H9 (cell line): Measurements from ENCODE around the gene ARHGEF33. TPM values are rescaled to one million over a fixed set of nuclear protein-coding genes. Genes with fewer than 3 reads are reported as not detected.

ENCODE experiments used
- DNase-seq: peaks from one replicate; pipeline ENCODE4 v3.0.0-alpha.2; 2017
- H2AFZ ChIP-seq: one replicate; pipeline ENCODE4 v1.6.1; 2013; ENCODE audit warnings: mild to moderate bottlenecking, low read length, control low read depth, moderate library complexity
- H2AK5ac ChIP-seq: 2 replicates; pipeline ENCODE4 v1.6.1; 2013; ENCODE audit warnings: low read length, control low read depth, mixed read lengths; ENCODE audit not compliant: insufficient read length
- H2BK120ac ChIP-seq: one replicate; pipeline ENCODE4 v1.6.1; 2013; ENCODE audit warnings: low read depth, mild to moderate bottlenecking, low read length, control low read depth, inconsistent platforms; ENCODE audit not compliant: poor library complexity, severe bottlenecking
- H2BK12ac ChIP-seq: 2 replicates; pipeline ENCODE4 v1.6.1; 2013; ENCODE audit warnings: low read length, control low read depth, mixed read lengths, low read depth; ENCODE audit not compliant: insufficient read length
- H2BK15ac ChIP-seq: 2 replicates; pipeline ENCODE4 v1.6.1; 2013; ENCODE audit warnings: low read depth, low read length, control low read depth
- H2BK20ac ChIP-seq: one replicate; pipeline ENCODE4 v1.6.1; 2013; ENCODE audit warnings: low read depth, mild to moderate bottlenecking, low read length, control low read depth, inconsistent platforms; ENCODE audit not compliant: poor library complexity, severe bottlenecking
- H2BK5ac ChIP-seq: 2 replicates; pipeline ENCODE4 v1.6.1; 2013; ENCODE audit warnings: low read length, control low read depth, mixed read lengths; ENCODE audit not compliant: insufficient read length
- H3K14ac ChIP-seq: 2 replicates; pipeline ENCODE4 v1.6.1; 2013; ENCODE audit warnings: low read length, control low read depth; ENCODE audit not compliant: insufficient read depth
- H3K18ac ChIP-seq: 2 replicates; pipeline ENCODE4 v1.6.1; 2013; ENCODE audit warnings: low read depth, mild to moderate bottlenecking, mixed read lengths, low read length, control low read depth; ENCODE audit not compliant: insufficient read length
- H3K23ac ChIP-seq: 2 replicates; pipeline ENCODE4 v1.6.1; 2013; ENCODE audit warnings: low read length, control low read depth, mixed read lengths, low read depth; ENCODE audit not compliant: insufficient read length
- H3K23me2 ChIP-seq: 2 replicates; pipeline ENCODE4 v1.6.1; 2013; ENCODE audit warnings: low read depth, mild to moderate bottlenecking, mixed read lengths, low read length, control low read depth; ENCODE audit not compliant: insufficient read length, poor library complexity, severe bottlenecking
- H3K27ac ChIP-seq: 2 replicates; pipeline ENCODE4 v1.5.1; 2013; ENCODE audit warnings: low read length, control low read depth, mixed read lengths, low read depth; ENCODE audit not compliant: insufficient read length
- H3K27me3 ChIP-seq: 2 replicates; pipeline ENCODE4 v1.6.1; 2013; ENCODE audit warnings: low read length, control low read depth, inconsistent platforms; ENCODE audit not compliant: insufficient read depth
- H3K4ac ChIP-seq: 2 replicates; pipeline ENCODE4 v1.6.1; 2013; ENCODE audit warnings: low read depth, mild to moderate bottlenecking, control low read depth, inconsistent platforms, low read length, moderate library complexity
- H3K4me1 ChIP-seq: 2 replicates; pipeline ENCODE4 v1.6.1; 2013; ENCODE audit warnings: low read length, control low read depth, inconsistent platforms; ENCODE audit not compliant: insufficient read depth
- H3K4me2 ChIP-seq: 2 replicates; pipeline ENCODE4 v1.6.1; 2013; ENCODE audit warnings: low read length, control low read depth, mixed read lengths; ENCODE audit not compliant: insufficient read length, insufficient read depth
- H3K56ac ChIP-seq: 2 replicates; pipeline ENCODE4 v1.6.1; 2013; ENCODE audit warnings: low read depth, mild to moderate bottlenecking, mixed read lengths, low read length, control low read depth; ENCODE audit not compliant: insufficient read length
- H3K79me1 ChIP-seq: 2 replicates; pipeline ENCODE4 v1.6.1; 2013; ENCODE audit warnings: low read depth, mild to moderate bottlenecking, moderate library complexity, low read length, control low read depth, inconsistent platforms; ENCODE audit not compliant: insufficient read depth, poor library complexity, severe bottlenecking
- H3K79me2 ChIP-seq: 2 replicates; pipeline ENCODE4 v1.6.1; 2013; ENCODE audit warnings: low read length, control low read depth, inconsistent platforms; ENCODE audit not compliant: insufficient read depth
- H3K9ac ChIP-seq: 2 replicates; pipeline ENCODE4 v1.6.1; 2013; ENCODE audit warnings: low read length, control low read depth, mixed read lengths; ENCODE audit not compliant: insufficient read length; ENCODE audit errors: extremely low read depth
- H3K9me3 ChIP-seq: one replicate; pipeline ENCODE4 v1.6.1; 2013; ENCODE audit warnings: low read depth, low read length, inconsistent platforms; ENCODE audit not compliant: control insufficient read depth
- H3T11ph ChIP-seq: one replicate; pipeline ENCODE4 v1.6.1; 2013; ENCODE audit warnings: mild to moderate bottlenecking, low read length, control low read depth, inconsistent platforms
- H4K20me1 ChIP-seq: one replicate; pipeline ENCODE4 v1.6.1; 2013; ENCODE audit not compliant: control insufficient read depth, insufficient read length, insufficient read depth
- H4K5ac ChIP-seq: 2 replicates; pipeline ENCODE4 v1.6.1; 2013; ENCODE audit warnings: low read depth, mild to moderate bottlenecking, mixed read lengths, low read length, control low read depth; ENCODE audit not compliant: insufficient read length
- H4K8ac ChIP-seq: replicated peaks from 2 replicates; pipeline ENCODE4 v1.6.1; 2013; ENCODE audit warnings: low read length, control low read depth, mixed read lengths, low read depth; ENCODE audit not compliant: insufficient read length
- H4K91ac ChIP-seq: 2 replicates; pipeline ENCODE4 v1.6.1; 2013; ENCODE audit warnings: low read depth, mild to moderate bottlenecking, moderate library complexity, mixed read lengths, low read length, control low read depth; ENCODE audit not compliant: insufficient read length
- H3K27ac Mint-ChIP-seq, 3 experiments: 2 replicates in 2 of 3; 3 replicates in 1 of 3; pipeline ENCODE4 v1.8.0; 2020 to 2021; ENCODE audit warnings: mixed read lengths in 3 of 3, mild to moderate bottlenecking in 1 of 3, moderate library complexity in 1 of 3
- H3K27me3 Mint-ChIP-seq: 2 replicates; pipeline ENCODE4 v1.8.0; 2021; ENCODE audit warnings: low read depth, mild to moderate bottlenecking, moderate library complexity, mixed read lengths
- H3K36me3 Mint-ChIP-seq, 3 experiments: 2 replicates in 2 of 3; 3 replicates in 1 of 3; pipeline ENCODE4 v1.8.0; 2020 to 2021; ENCODE audit warnings: low read depth in 3 of 3, mixed read lengths in 3 of 3; ENCODE audit not compliant: insufficient read depth in 1 of 3
- H3K4me1 Mint-ChIP-seq, 2 experiments: 2 replicates each; pipeline ENCODE4 v1.8.0; 2020; ENCODE audit warnings: mixed read lengths in 2 of 2
- H3K4me3 Mint-ChIP-seq, 2 experiments: 2 replicates in 1 of 2; 3 replicates in 1 of 2; pipeline ENCODE4 v1.8.0; 2020 to 2021; ENCODE audit warnings: mild to moderate bottlenecking in 2 of 2, mixed read lengths in 2 of 2, moderate library complexity in 1 of 2
- H3K9me3 Mint-ChIP-seq, 2 experiments: 2 replicates in 1 of 2; 3 replicates in 1 of 2; pipeline ENCODE4 v1.8.0; 2020; ENCODE audit warnings: mild to moderate bottlenecking in 2 of 2, mixed read lengths in 2 of 2, moderate library complexity in 1 of 2
- CTCF ChIP-seq: fragments of 200-600 bp; sonication (generic); conservative IDR thresholded peaks from 3 replicates; pipeline ENCODE4 v1.8.0; 2021; ENCODE audit warnings: antibody characterized with exemption, mild to moderate bottlenecking
- total RNA-seq: library from RNA; stranded (reverse); gene quantifications from 2 replicates; pipeline ENCODE4 v1.2.1, GENCODE V29; 2021

ARHGEF33 gene
- total RNA-seq, 1 experiment from 2014 or later = 0.92 TPM

- Mint-ChIP-seq H3K9me3 (no peaks in the 10 kb centered on the region), H3K4me3 (no peak overlapping the region), H3K27ac (no peak overlapping the region), H3K27me3 (no peaks in the 10 kb centered on the region), H3K36me3 (no peaks in the 10 kb centered on the region), H3K4me1 (peaks cover 0 to 3% of the 10 kb centered on the region in 2 experiments; a peak in 1 of 4 replicates)
- Histone ChIP-seq H3K4me2 (no peak overlapping the region), H3K14ac (no peak overlapping the region), H2BK20ac (no peak overlapping the region), H3K4me1 (no peaks in the 10 kb centered on the region), H3K23me2 (no peaks in the 10 kb centered on the region), H3K9me3 (no peaks in the 10 kb centered on the region), H3T11ph (no peak overlapping the region), H3K27me3 (no peaks in the 10 kb centered on the region), H4K8ac (no peak overlapping the region), H2BK12ac (no peak overlapping the region), H3K56ac (no peak overlapping the region), H2AK5ac (no peak overlapping the region), H4K5ac (no peak overlapping the region), H3K9ac (no peak overlapping the region), H2BK15ac (no peak overlapping the region), H4K20me1 (no peaks in the 10 kb centered on the region), H3K18ac (no peak overlapping the region), H2BK5ac (no peak overlapping the region), H3K79me1 (no peaks in the 10 kb centered on the region), H3K23ac (no peak overlapping the region), H4K91ac (no peak overlapping the region), H2BK120ac (no peak overlapping the region), H2AFZ (no peak overlapping the region), H3K4ac (no peak overlapping the region), H3K79me2 (no peaks in the 10 kb centered on the region), H3K27ac (no peak overlapping the region)
- TF ChIP-seq CTCF = no peak
- no peak for DNase-seq
These were observed 630 bp upstream of the ARHGEF33 start for GRCh38 chr2:38889045-38889444.
